Medulla oblongata (tissue), 1 donor: ENCODE measurements around the gene ABHD6.
A peak's percentile ranks its signal among the peaks of the same experiment; 100 is the strongest.
"Not testable (repeated sequence)": the region's sequence is repeated elsewhere in the genome, so short reads cannot be mapped to it uniquely, and the experiment has no call there.

Source experiments
- DNase-seq: peaks from one replicate; pipeline ENCODE4 v3.0.0-alpha.2; 2015; ENCODE audit errors: extremely low spot score

The ABHD6 gene

DNA sequence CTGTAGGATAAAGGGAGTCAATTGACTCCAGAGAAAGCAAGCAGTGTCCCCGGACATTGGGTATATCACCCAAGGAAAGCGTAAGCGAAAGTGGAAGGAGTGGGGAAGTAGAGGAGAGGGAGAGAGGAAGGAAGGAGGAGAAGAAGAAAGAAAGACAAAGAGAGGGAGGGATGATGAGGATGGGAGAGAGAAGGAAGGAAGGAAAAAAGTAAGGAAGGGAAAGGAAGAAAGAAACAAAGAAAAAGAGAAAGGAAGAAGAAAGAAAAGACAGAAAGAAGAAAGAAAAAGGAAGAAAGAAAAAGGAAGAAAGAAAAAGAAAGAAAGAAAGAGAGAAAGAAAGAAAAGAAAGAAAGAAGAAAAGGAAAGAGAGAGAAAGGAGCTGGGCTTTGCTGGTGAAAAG is 27.7 kb upstream of the ABHD6 start:
- DNase-seq, result no peak

DNA sequence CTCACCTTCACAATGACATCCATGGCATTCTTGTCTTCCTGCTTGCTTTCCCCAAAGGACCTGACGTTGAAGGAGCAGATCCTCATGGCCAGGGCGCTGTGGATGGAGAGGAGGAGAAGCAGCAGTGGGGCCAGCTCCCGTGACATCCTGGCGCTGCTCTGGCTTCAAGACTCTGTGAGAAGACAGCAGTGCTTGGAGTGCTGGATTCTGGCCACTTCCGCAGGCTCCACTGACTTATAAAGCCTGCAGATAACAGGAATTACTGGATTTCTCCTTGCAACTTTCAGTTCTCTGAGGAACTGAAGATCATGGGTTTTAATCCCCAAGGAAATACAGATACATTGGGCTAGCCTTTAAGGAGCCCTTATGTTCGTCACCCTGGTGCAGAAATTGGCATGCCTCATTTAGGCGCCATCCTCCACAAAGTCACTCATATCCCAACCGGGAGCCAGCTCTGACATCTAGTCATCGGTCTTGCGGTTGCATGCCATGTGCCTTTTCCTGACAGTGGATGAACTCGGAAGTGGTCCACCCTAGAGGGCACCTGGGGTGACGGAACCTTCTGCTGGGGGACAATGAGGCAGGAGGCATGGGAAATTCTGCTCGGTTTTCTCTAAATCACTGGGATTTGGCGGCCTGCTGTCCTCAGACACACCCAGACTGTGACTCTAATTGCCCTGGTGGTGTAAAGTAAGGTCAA is 26.7 kb upstream of the ABHD6 start, which contains the start of gene DNASE1L3:
Gene DNASE1L3 (minus strand): TSS at position 212 of the 700 bp plus-strand sequence. CDS start 66 bp downstream, at position 146.
- no peak for DNase-seq

DNA sequence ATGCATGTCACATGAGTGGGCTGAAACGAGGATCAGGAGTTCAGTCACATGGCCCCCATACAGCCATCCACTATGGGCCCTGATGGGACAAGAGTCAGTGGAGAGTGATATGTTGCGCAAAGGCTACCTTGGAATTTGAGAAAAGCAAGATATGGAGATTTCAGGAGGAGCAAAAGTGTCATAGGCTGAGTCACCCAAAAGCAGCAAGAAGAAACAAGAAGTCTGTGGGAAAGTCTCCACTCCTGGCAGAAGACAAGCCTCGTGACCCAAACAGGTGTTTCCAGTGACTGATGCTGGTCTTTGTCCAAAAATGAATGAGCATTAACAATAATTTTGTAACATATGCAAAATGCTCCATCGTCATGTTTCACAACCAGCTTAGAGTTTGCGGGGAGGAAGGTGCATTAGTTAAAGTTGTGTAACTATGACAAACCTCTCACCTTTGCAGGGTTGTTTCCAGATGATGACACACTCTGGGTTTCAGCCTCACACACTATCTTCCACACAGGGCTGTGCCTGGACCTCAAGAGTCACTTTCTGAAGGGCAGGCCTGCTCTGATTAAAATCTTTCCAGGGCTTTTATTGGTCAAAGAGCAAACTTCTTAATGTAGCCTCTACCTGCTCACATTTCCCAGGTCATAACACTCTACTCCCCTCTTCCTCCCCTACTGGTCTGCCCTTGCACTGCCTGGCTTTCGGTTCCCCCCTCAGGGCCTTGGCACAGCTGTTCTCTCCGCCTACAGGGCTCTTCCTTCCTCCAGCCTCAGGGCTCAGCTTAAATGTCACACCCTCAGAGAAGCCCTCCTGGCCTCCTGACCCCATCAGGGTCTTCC is 22.9 kb upstream of the ABHD6 start:
- peak; percentile 49 for DNase-seq

DNA sequence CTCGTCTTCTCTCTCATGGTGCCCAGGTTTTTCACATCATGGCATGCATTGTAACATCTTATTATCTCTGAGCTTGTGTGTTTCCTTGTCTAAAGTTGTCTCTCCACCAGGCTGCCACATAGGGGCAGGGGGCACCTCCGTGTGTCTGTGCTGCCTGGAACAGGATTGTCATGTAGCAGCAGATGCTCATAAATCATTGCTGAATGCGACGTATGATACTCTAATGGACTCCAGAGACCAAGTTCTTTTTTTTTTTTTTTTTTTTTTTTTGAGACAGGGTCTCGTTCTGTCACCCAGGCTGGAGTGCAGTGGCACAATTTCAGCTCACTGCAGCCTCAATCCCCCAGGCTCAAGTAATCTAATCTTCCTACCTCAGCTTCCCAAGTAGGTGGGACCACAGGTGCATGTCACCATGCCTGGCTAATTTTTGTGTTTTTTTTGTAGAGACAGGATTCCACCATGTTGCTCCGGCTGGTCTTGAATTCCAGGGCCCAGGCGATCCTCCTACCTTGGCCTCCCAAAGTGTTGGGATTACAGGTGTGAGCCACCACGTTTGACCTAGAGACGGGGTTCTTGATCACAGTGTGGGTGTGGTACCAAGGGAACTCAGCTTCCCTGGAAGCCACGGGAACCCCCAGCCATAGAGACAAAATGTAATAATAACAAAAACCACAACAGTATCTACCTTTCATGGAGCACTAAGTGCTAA is 22.1 kb upstream of the ABHD6 start:
- DNase-seq, result no peak

DNA sequence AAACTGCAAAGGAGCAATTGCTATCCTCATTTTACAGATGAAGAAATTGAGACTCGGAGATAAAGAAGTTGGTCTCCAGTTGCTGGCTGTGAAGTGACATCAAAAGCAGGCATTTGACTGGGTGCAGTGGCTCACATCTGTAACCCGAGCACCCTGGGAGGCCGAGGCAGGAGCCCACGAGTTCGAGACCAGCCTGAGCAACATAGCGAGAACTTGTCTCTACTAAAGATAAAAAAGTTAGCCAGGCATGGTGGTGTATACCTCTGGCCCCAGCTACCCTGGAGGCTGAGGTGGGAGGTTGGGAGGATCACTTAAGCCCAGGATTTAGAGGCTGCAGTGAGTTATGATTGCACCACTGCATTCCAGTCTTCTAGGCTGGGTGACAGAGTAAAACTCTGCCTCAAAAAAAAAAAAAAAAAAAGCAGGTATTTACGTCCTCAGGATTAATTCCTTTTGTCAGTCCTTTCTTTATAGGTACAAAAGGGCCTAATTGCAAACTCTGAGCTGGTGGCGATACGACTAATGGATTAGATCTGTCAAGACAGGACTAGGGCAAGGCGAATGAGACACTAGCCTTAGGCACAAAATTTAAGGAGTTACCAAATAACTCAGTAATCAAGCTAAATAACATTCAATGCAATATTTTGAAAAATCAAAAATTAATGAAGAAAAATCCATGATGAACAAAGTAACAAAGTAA is 20.9 kb upstream of the ABHD6 start:
- DNase-seq, result no peak

DNA sequence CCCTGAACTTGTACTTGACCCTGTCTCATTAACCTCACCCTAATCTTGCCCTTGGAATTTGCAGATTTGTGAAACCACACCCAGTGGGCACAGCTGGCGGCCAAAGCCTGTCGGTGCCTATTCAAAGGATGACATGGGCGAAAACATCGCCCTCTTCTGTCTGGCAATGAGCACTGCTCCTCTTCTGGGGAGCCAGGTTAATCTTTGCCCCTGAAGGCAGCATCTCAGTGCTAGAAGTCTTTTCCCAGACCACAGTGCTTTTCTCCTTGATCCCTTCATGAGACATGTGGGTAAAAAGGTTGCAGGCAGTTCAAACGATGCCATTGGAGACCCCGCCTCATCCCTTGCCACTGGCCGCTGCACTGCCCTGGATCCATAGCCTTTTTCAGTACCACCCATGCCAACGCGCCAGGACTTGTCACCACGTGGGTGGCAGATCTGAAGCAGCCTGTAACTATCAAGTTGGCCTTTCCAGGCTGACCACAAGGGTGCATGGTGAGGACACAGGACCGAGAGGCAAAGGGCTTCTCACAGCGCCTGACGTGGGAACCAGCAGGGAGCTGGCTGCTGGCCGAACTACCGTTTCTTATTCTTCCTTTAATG is 20.3 kb upstream of the ABHD6 start:
- DNase-seq, result peak; percentile 93

DNA sequence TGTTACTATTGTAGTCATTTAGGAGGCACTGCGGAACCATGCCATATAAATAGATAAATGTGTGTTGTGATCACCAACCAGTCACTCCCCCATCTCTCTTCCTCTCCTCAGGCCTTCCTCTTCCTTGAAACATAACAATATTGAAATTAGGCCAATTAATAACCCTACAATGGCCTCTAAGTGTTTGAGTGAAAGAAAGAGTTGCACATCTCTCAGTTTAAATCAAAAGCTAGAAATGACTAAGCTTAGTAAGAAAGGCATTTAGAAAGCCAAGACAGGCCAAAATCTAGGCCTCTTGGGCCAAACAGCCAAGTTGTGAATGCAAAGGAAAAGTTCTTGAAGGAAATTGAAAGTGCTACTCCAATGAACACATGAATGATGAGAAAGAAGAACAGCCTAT is 18.7 kb upstream of the ABHD6 start:
- no peak for DNase-seq

DNA sequence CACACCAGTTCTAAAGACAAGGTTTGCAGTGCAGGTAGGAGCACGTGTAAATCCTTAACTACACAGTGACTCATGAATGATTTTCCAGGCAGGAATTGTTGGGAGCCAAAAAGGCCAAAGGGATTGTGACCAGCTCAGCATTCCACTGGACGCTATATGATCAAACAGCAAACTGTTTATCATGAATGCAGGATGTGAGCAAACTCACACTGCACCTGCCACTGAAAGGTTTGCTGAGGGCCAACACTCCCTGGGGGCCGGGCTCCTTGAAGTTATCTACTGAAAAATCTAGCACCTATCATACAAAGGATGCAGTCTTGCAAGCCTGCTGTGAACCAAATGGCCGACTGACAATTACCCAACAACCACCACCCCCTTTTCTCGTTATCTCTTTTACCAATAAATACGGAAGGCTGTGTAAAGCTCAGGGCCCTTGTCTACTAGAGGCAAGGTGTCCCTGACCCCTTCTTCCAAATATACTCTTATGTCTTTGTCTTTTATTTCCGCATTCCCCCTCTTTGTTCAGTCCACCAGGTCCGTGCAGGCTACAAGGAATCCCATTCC is 15.3 kb upstream of the ABHD6 start:
- no peak for DNase-seq

DNA sequence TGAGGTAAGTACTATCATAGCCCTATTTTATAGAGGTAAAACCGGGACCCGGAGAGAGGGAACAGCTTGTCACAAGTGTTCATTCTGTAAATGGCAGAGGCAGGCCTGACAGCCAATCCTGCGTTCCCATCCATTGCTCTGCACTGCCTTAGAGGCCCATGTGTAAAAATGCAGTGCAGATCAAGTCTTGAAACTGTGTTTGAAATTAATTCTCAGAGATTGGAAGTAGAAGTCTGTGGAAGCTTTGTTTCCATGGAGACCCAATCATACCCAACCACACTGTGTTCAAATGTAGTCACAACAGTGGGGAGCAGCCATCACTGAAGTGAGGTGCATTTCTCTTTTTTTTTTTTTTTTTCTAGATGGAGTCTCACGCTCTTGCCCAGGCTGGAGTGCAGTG is 13.7 kb upstream of the ABHD6 start:
- DNase-seq, result no peak

DNA sequence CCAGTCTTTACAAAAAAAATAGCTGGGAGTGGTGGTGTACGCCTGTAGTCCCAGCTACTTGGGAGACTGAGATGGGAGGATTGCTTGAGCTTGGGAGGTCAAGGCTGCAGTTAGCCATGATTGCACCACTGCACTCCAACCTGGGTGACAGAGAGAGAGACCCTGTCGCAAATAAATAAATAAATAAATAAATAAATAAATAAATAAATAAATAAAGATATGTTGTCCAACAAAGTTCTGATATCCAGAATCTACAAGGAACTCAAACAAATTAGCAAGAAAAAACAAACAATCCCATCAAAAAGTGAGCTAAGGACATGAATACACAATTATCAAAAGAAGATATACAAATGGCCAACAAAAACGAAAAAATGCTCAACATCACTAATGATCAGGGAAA is 9.7 kb upstream of the ABHD6 start:
- not testable (repeated sequence) for DNase-seq

DNA sequence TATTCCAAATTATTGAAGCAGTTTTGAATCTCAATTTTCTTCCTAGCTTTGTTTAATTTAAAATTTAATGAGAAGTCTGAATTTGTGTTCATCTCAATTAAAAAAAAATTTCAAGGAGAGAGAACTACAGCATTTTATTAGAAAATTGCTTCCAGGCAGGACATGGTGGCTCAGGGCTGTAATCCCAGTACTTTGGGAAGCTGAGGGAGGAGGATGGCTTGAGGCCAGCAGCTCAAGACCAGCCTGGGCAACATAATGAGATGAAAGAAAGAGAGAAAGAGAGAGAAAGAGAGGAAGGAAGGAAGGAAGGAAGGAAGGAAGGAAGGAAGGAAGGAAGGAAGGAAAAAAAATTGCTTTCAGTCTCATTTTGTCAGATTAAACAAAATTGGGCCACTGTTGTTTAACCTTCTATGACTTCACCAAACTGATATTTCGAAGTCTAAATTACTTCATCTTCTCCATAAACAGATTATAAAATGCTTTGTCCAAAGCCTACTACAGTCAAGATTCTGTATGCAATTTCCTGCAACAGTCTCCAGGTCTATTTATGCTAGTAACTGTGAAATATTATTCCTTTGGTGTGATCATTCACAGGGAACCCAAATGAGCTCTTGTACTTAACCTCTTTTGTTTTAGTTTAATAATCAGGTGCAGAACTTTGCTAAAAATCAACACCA is 6.6 kb upstream of the ABHD6 start:
- DNase-seq, result no peak

DNA sequence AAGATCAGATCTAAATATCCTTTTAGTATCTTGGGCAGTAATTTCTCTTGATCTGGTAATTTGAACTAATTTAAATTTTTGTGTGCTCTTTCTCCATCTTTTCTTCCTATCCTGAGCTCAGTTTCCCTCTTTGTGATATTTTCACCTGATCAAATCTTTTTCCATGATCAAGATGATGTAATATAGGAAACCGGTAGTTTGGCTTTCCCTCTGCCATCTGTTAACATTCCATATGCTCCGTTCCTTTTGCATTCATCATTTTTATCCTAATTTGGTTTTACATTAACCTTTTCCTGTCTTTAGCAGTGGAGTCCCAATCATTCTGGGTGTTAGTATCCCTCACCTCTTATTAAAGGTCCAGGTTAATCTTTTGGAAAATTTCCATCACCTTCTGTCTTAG is 5.9 kb upstream of the ABHD6 start:
- no peak for DNase-seq

DNA sequence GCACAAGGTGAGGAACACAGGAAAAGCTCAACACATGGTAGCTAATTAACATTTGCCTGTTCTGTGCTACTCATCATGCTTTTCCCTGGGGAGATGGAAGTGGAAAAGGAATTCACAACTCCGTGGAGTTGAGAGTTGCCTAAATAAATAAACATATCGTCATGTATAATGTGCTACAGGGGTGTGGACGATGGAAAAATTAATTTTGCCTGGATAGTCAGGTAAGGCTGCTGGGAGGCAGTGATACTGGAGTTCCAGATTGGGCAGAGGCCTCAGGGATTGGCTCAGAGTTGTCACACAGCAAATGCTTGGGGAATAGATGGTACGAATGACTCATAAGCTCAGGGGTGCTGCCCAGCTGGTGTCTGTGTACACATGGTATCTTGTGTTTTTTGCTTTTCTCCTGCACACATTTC is 3.1 kb upstream of the ABHD6 start:
- no peak for DNase-seq

DNA sequence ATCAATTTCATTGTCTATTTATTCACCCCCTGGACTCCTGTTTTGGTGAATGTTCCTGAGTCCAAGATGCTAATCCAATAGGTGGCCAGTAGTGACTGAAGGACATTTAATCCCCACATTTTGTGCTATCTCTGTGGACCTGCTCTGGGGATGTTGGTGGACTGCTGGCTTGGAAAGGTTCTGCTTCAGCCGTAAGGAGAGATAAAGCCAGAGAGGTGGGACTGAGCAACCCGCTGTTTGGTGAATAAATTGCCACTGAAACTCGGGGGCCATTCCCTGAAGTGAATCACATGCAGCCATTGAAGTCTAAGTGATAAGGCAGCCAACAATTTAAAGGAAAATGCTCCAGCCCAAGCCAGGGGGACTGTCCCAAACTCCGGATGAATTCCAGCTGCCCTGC is 1.6 kb upstream of the ABHD6 start:
- DNase-seq, result no peak

DNA sequence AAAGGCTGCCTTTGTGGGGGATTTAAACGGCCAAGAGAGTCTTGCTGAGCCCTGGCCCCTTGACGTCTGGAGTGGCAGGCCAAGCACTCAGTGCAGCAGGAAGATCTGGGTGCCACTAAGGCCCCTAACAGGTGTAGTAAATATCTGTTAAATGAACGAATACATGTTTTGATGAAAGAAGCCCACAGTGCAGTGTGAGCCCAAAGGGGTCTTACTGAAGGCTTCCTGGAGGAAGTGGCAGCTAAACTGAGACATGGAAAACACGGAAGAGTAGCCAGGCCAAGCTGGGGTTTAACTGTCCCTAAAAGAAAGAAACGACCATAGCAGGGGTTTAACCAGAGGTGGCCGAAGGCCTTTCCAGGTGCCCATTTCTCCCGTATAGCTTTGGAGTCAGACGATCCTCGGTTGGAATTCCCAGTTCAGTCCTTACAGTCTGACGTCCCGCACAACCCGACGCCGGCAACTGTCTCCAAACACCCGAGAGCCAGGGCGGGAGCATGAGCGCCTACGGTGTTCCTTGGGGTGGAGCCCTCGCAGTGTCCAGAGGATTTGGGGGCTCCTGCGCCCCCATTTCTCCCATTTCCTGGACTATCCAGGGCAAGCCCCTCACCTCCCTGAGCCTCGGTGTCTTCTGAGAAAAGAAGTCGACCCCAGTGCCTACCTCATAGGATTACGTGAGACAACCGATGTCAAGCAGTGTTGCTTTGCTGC is 910 bp upstream of the ABHD6 start:
- DNase-seq, result no peak

DNA sequence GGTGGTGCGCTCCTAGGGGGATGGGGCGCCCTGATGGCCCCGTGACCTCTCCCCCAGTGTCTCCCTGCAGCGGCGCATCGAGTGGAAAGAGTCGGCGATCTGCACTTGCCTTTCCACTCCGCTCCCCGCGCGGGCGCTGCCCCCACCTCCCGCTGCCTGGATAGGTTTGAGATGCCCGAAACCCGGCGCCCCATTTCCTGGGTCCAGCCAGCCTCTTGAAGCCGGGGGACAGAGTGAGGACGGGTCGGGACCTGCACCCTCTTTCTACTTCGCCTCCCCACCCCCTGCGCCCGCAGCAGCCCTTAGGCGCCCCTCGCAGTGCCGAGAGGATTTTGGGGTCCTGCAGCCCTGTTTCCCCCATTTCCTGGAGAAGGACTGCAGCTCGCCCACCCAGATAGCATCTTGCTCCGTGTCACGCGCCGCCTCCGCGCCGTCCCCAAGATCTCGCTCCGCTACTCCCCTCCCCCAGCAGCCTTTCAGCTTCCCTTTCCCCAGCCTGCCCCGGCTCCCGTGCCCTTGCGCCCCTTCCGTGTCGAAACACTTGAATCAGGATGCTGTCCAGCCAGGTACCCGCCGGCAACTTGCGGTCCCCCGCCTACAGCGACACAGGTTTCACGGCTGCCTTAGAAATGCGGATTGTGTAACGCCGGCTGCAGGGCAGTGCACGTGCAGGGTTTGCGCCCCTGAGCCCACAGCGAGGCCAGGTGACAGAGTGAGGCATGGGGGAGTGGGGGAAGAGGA is 519 bp downstream of the ABHD6 start:
- DNase-seq, result peak; percentile 71

DNA sequence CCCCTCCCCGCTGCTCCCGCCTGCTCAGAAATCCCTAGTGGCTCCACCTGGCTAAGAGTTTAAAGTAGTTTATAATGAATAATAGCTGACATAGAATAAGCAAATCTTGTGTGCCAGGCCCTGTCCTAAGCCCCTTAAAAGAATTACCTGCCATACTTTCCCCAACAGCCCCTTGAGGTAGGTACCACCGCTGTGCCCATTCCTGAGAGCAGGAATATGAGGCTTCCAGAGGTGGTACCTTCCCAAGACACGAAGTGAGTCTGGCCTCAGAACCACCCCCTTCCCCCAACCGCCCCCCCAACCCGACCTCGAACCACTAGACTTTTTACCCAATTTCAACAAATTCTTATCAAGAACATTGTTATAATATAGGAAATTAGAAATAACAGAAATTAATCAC is 1.2 kb downstream of the ABHD6 start:
- DNase-seq, result no peak

DNA sequence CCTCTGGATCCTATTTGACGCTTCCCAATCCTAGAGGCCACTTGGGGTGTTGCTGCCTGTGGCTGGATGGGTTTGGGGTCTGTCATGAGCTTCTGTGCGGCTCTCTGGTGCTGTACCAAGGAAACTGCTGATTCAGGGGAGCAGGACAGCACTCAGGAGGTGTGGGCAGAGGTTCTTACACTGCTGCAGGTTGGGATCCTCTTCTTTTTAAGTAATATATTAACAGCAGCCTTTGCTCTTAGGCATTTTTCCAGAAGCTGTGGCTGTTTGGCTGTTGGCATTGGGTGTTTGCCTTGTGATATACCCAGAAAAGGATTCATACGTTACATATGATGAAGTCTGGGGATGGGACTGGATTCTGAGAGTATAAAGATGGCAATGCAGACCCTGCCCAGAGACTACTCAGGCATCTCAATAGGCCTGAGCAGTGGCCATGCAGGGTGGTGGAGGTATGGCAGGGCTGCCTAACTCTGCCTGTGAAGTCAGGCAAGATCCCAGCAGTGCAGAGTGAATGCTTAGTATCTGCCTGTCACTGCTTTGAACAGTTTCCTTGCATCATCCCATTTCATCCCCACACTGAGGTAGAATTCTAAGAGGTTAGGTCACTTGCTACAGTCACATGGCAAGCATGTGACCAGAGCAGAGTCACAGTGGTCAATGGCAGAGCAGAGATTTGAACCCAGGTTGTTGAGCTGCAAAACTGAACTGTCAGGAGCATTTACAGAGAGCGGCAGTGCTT is 3.9 kb downstream of the ABHD6 start:
- DNase-seq, result no peak

DNA sequence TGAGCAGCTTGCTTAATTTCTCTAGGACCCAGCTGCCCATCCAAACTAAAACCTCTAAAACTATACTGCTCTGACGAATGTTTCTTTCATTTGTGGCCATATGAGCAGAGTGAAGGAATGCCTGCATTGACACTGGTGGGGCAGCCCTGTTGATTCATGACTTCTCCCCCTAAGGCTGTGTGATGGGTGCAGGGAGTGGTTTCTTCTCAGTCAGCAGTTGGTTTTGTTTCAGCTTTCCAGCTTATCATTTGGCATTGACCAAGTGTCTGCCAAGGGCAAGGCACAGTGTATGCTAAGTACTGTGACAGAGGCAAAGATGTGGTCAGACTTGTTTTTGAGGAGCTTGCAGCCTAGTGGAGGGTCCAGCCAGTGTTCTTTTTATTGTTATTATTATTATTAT is 4.7 kb downstream of the ABHD6 start:
- DNase-seq, result no peak
